Stromal cell of bone marrow (primary cell): ENCODE measurements around the gene SUPT6H.
A peak's percentile ranks its signal among the peaks of the same experiment; 100 is the strongest.

Source experiments
- DNase-seq: peaks from one replicate; pipeline ENCODE4 v3.0.0-alpha.2; 2012; ENCODE audit warnings: low read depth

SUPT6H gene

DNA sequence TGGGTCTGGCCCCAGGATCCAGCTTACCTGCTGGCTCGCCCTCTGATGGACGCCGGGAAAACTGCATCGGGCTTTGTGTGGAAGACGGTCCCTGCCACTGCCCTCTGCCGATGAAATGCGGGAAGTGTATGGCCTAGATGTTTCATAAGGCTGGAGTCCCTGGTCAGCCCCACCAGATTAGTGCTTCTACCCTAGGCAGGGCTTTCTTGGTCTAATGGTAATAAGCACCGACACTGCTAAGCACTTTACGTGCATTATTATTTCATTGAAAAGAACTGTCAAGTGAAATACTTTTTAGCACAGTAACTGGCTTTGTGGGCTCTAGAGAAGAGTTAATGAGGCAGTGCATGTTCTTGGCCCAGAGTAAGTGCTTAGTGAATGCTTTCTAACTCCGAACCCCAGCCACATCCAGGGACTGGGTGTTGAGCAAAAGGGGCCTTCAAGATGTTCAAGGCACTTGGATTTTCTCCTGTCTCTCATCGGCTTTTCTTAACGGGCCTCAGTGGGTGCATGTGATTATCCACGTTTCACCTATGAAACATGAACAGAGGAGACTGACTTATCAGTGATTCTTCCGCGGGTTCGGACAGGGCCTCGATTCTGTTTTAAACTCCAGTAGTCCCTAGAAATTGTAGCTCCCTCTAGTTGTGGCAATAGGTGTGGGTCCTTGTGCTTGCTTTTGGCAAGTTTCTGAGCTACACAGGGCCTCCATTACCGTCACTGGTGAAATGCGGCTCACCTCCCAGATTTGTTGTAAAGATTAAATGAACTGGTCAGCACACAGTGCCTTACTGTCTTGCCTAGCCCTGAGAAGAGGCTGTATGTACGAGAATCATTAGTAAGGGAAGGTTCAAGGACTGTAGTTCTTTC lies 88.4 kb downstream of the SUPT6H start:
- peak; percentile 85 for DNase-seq

- DNase-seq = no peak
Measured at GRCh38 chr17:28751600-28752366, 89.8 kb downstream of the SUPT6H start.
